Mesendoderm (in vitro differentiated cells): ENCODE data around the gene PRKN.

Experiments
- DNase-seq: peaks from one replicate; pipeline ENCODE4 v3.0.0; 2013
- H2AK5ac ChIP-seq: 2 replicates; pipeline ENCODE4 v1.6.1; 2013; ENCODE audit warnings: low read length, inconsistent platforms
- H2BK120ac ChIP-seq: 2 replicates; pipeline ENCODE4 v1.6.1; 2013; ENCODE audit warnings: low read depth, mild to moderate bottlenecking, low read length, moderate library complexity, mixed read lengths
- H2BK15ac ChIP-seq: replicated peaks from 2 replicates; pipeline ENCODE4 v1.6.1; 2013; ENCODE audit warnings: low read depth, mild to moderate bottlenecking, moderate library complexity
- H2BK5ac ChIP-seq: 2 replicates; pipeline ENCODE4 v1.6.1; 2013; ENCODE audit warnings: low read length, inconsistent platforms
- H3K18ac ChIP-seq: 2 replicates; pipeline ENCODE4 v1.6.1; 2013; ENCODE audit warnings: mild to moderate bottlenecking, low read length, mixed read lengths
- H3K23ac ChIP-seq: one replicate; pipeline ENCODE4 v1.6.1; 2013; ENCODE audit warnings: low read length
- H3K27ac ChIP-seq: 2 replicates; pipeline ENCODE4 v1.5.1; 2013; ENCODE audit warnings: low read depth, mild to moderate bottlenecking, inconsistent platforms, low read length, moderate library complexity
- H3K27me3 ChIP-seq: 2 replicates; pipeline ENCODE4 v1.6.1; 2013; ENCODE audit warnings: low read length, control low read depth, mild to moderate bottlenecking, inconsistent platforms; ENCODE audit not compliant: insufficient read depth, poor library complexity
- H3K36me3 ChIP-seq: 2 replicates; pipeline ENCODE4 v1.6.1; 2013; ENCODE audit warnings: low read length, inconsistent platforms; ENCODE audit not compliant: control insufficient read depth, insufficient read depth
- H3K4ac ChIP-seq: one replicate; pipeline ENCODE4 v1.6.1; 2013; ENCODE audit warnings: low read depth, mild to moderate bottlenecking, low read length, moderate library complexity
- H3K4me1 ChIP-seq: 2 replicates; pipeline ENCODE4 v1.6.1; 2013; ENCODE audit warnings: low read depth, low read length, inconsistent platforms; ENCODE audit not compliant: control insufficient read depth
- H3K4me2 ChIP-seq: 2 replicates; pipeline ENCODE4 v1.6.1; 2013; ENCODE audit warnings: low read length
- H3K4me3 ChIP-seq: 2 replicates; pipeline ENCODE4 v1.5.1; 2013; ENCODE audit warnings: mild to moderate bottlenecking, low read length
- H3K56ac ChIP-seq: one replicate; pipeline ENCODE4 v1.6.1; 2013; ENCODE audit warnings: low read length
- H3K79me1 ChIP-seq: 2 replicates; pipeline ENCODE4 v1.6.1; 2013; ENCODE audit warnings: low read length, inconsistent platforms
- H3K79me2 ChIP-seq: 2 replicates; pipeline ENCODE4 v1.6.1; 2013; ENCODE audit warnings: mild to moderate bottlenecking, low read length; ENCODE audit not compliant: control insufficient read depth, insufficient read depth
- H3K9ac ChIP-seq: 2 replicates; pipeline ENCODE4 v1.6.1; 2013; ENCODE audit warnings: low read length, inconsistent platforms
- H4K5ac ChIP-seq: one replicate; pipeline ENCODE4 v1.6.1; 2013; ENCODE audit warnings: low read length
- H4K8ac ChIP-seq: one replicate; pipeline ENCODE4 v1.6.1; 2013; ENCODE audit warnings: low read depth, mild to moderate bottlenecking, control low read depth, low read length, moderate library complexity
- WGBS: extraction: QIAGEN DNeasy Blood & Tissue Kit; methylation state at CpG from one replicate; pipeline ENCODE4 v1.1.7; 2013; ENCODE audit warnings: low lambda C conversion rate, missing lambda C conversion rate; ENCODE audit not compliant: insufficient coverage; ENCODE audit errors: extremely low coverage; 5-methylcytosine and 5-hydroxymethylcytosine counted together

Gene PRKN

GRCh38 chr6:161377116-161377515 is 1350.5 kb downstream of the PRKN start:
- Histone ChIP-seq H3K9ac (no peak overlapping the region), H3K4me1 (no peaks in the 10 kb centered on the region), H2BK5ac (no peak overlapping the region), H3K23ac (no peak overlapping the region), H3K4ac (no peak overlapping the region), H2BK15ac (no peak overlapping the region), H3K4me2 (no peak overlapping the region), H3K4me3 (no peak overlapping the region), H4K8ac (no peak overlapping the region), H2BK120ac (no peak overlapping the region), H4K5ac (no peak overlapping the region), H2AK5ac (no peak overlapping the region), H3K36me3 (no peaks in the 10 kb centered on the region), H3K27ac (no peak overlapping the region), H3K79me2 (no peaks in the 10 kb centered on the region), H3K27me3 (no peaks in the 10 kb centered on the region), H3K18ac (no peak overlapping the region), H3K79me1 (no peaks in the 10 kb centered on the region), H3K56ac (no peak overlapping the region)
- DNase-seq, result no peak
- no CpG with 5 or more reads among the region's 13 CpGs for WGBS

GRCh38 chr6:161376367-161376766 is 1351.2 kb downstream of the PRKN start:
- no peak overlapping the region for H4K8ac ChIP-seq
- WGBS, result no CpG with 5 or more reads among the region's 11 CpGs
- no peak overlapping the region for H3K23ac ChIP-seq
- H3K79me2 ChIP-seq, result no peaks in the 10 kb centered on the region
- H2AK5ac ChIP-seq, result no peak overlapping the region
- no peaks in the 10 kb centered on the region for H3K27me3 ChIP-seq
- no peak overlapping the region for H2BK15ac ChIP-seq
- no peaks in the 10 kb centered on the region for H3K36me3 ChIP-seq
- H3K27ac ChIP-seq, result no peak overlapping the region
- H3K4me2 ChIP-seq, result no peak overlapping the region
- no peaks in the 10 kb centered on the region for H3K79me1 ChIP-seq
- no peak overlapping the region for H3K9ac ChIP-seq
- H3K4me1 ChIP-seq, result no peaks in the 10 kb centered on the region
- H3K4ac ChIP-seq, result no peak overlapping the region
- DNase-seq, result no peak
- no peak overlapping the region for H3K56ac ChIP-seq
- no peak overlapping the region for H2BK120ac ChIP-seq
- H4K5ac ChIP-seq, result no peak overlapping the region
- H2BK5ac ChIP-seq, result no peak overlapping the region
- no peak overlapping the region for H3K4me3 ChIP-seq
- H3K18ac ChIP-seq, result no peak overlapping the region

- no peak overlapping the region for H4K5ac ChIP-seq
- H3K79me1 ChIP-seq, result no peaks in the 10 kb centered on the region
- H3K4ac ChIP-seq, result no peak overlapping the region
- H2AK5ac ChIP-seq, result no peak overlapping the region
- H2BK5ac ChIP-seq, result no peak overlapping the region
- no peaks in the 10 kb centered on the region for H3K27me3 ChIP-seq
- no peak overlapping the region for H3K4me3 ChIP-seq
- no peak overlapping the region for H2BK120ac ChIP-seq
- H3K56ac ChIP-seq, result peak overlapping the region; percentile 20
- peak; percentile 68 for DNase-seq
- H2BK15ac ChIP-seq, result no peak overlapping the region
- H3K23ac ChIP-seq, result peak overlapping the region; percentile 51
- no peaks in the 10 kb centered on the region for H3K79me2 ChIP-seq
- H3K27ac ChIP-seq, result no peak overlapping the region
- no peak overlapping the region for H3K4me2 ChIP-seq
- no peak overlapping the region for H3K9ac ChIP-seq
- no CpG with 5 or more reads among the region's 32 CpGs for WGBS
- no peaks in the 10 kb centered on the region for H3K4me1 ChIP-seq
- no peak overlapping the region for H3K18ac ChIP-seq
- H3K36me3 ChIP-seq, result no peaks in the 10 kb centered on the region
- H4K8ac ChIP-seq, result no peak overlapping the region
Measured at GRCh38 chr6:161374971-161375873, 1352.3 kb downstream of the PRKN start.

GRCh38 chr6:161373905-161374451 is 1353.6 kb downstream of the PRKN start:
- H3K9ac ChIP-seq, result no peak overlapping the region
- no peak overlapping the region for H2BK15ac ChIP-seq
- no peak overlapping the region for H4K8ac ChIP-seq
- DNase-seq, result peak; percentile 74
- H2AK5ac ChIP-seq, result no peak overlapping the region
- no peak overlapping the region for H2BK120ac ChIP-seq
- H4K5ac ChIP-seq, result no peak overlapping the region
- H3K4me1 ChIP-seq, result no peaks in the 10 kb centered on the region
- H2BK5ac ChIP-seq, result no peak overlapping the region
- no peaks in the 10 kb centered on the region for H3K27me3 ChIP-seq
- H3K36me3 ChIP-seq, result no peaks in the 10 kb centered on the region
- H3K4ac ChIP-seq, result no peak overlapping the region
- WGBS, result 100% methylated on average over 5 of the region's 15 CpGs
- no peak overlapping the region for H3K4me2 ChIP-seq
- no peak overlapping the region for H3K18ac ChIP-seq
- no peak overlapping the region for H3K4me3 ChIP-seq
- no peak overlapping the region for H3K27ac ChIP-seq
- H3K23ac ChIP-seq, result no peak overlapping the region
- H3K56ac ChIP-seq, result no peak overlapping the region
- H3K79me2 ChIP-seq, result no peaks in the 10 kb centered on the region
- H3K79me1 ChIP-seq, result no peaks in the 10 kb centered on the region

- Histone ChIP-seq H4K5ac (no peak overlapping the region), H3K4me2 (no peak overlapping the region), H2BK15ac (no peak overlapping the region), H3K79me2 (no peaks in the 10 kb centered on the region), H2BK120ac (no peak overlapping the region), H2AK5ac (no peak overlapping the region), H3K36me3 (no peaks in the 10 kb centered on the region), H2BK5ac (no peak overlapping the region), H3K23ac (no peak overlapping the region), H3K4me1 (no peaks in the 10 kb centered on the region), H4K8ac (no peak overlapping the region), H3K27me3 (no peaks in the 10 kb centered on the region), H3K27ac (no peak overlapping the region), H3K4ac (no peak overlapping the region), H3K4me3 (no peak overlapping the region), H3K79me1 (no peaks in the 10 kb centered on the region), H3K56ac (no peak overlapping the region), H3K9ac (no peak overlapping the region), H3K18ac (no peak overlapping the region)
- no CpG with 5 or more reads among the region's 10 CpGs for WGBS
- no peak for DNase-seq
Measured at GRCh38 chr6:161372422-161372793, 1355.2 kb downstream of the PRKN start.
